ENCODE results near the gene ABCG1.

Gene ABCG1

GRCh38 chr21:42301371-42302075 lies 82.6 kb downstream of the ABCG1 start:
- no peak for FAIRE-seq
- DNase-seq (ENCODE audit: insufficient read length, low spot score), result no peak
- TF ChIP-seq POLR2A (IDR thresholded peaks at IDR 0.05; ENCODE audit: low read depth, low read length), result no peak

GRCh38 chr21:42302076-42302650 lies 83.2 kb downstream of the ABCG1 start:
- DNase-seq (ENCODE audit: insufficient read length, low spot score), result no peak
- no peak for FAIRE-seq

GRCh38 chr21:42302794-42303193 lies 83.9 kb downstream of the ABCG1 start:
- no peak for TF ChIP-seq POLR2A (IDR thresholded peaks at IDR 0.05; ENCODE audit: low read depth, low read length)
- no peak for FAIRE-seq
- no peak for DNase-seq (ENCODE audit: insufficient read length, low spot score)

More at GRCh38 chr21:42302076-42302650, 83.2 kb downstream of the ABCG1 start:
- no peak for TF ChIP-seq POLR2A (IDR thresholded peaks at IDR 0.05; ENCODE audit: low read depth, low read length)

- no peak for TF ChIP-seq POLR2A (IDR thresholded peaks at IDR 0.05; ENCODE audit: low read depth, low read length)
- DNase-seq (ENCODE audit: insufficient read length, low spot score) (no peak), FAIRE-seq (no peak)
Measured at GRCh38 chr21:42303443-42303842, 84.5 kb downstream of the ABCG1 start.

- FAIRE-seq, result no peak
- TF ChIP-seq POLR2A (IDR thresholded peaks at IDR 0.05; ENCODE audit: low read depth, low read length), result no peak
- DNase-seq (ENCODE audit: insufficient read length, low spot score), result no peak
Measured at GRCh38 chr21:42304556-42305454, 85.9 kb downstream of the ABCG1 start.

GRCh38 chr21:42305707-42306147 lies 86.8 kb downstream of the ABCG1 start:
- TF ChIP-seq POLR2A (IDR thresholded peaks at IDR 0.05; ENCODE audit: low read depth, low read length), result no peak
- no peak for DNase-seq (ENCODE audit: insufficient read length, low spot score)
- no peak for FAIRE-seq

- FAIRE-seq (no peak), DNase-seq (ENCODE audit: insufficient read length, low spot score) (no peak)
- no peak for TF ChIP-seq POLR2A (IDR thresholded peaks at IDR 0.05; ENCODE audit: low read depth, low read length)
Measured at GRCh38 chr21:42306366-42307035, 87.6 kb downstream of the ABCG1 start.

- TF ChIP-seq POLR2A (IDR thresholded peaks at IDR 0.05; ENCODE audit: low read depth, low read length), result no peak
- FAIRE-seq (no peak), DNase-seq (ENCODE audit: insufficient read length, low spot score) (no peak)
Measured at GRCh38 chr21:42307106-42307505, 88.2 kb downstream of the ABCG1 start.

GRCh38 chr21:42308161-42308913 lies 89.4 kb downstream of the ABCG1 start:
- DNase-seq (ENCODE audit: insufficient read length, low spot score), result no peak
- FAIRE-seq, result no peak
- TF ChIP-seq POLR2A (IDR thresholded peaks at IDR 0.05; ENCODE audit: low read depth, low read length), result no peak

- no peak for TF ChIP-seq POLR2A (IDR thresholded peaks at IDR 0.05; ENCODE audit: low read depth, low read length)
- DNase-seq (ENCODE audit: insufficient read length, low spot score) (no peak), FAIRE-seq (no peak)
Measured at GRCh38 chr21:42308914-42309752, 90.2 kb downstream of the ABCG1 start.

- FAIRE-seq (no peak), DNase-seq (ENCODE audit: insufficient read length, low spot score) (peak; percentile 68)
- TF ChIP-seq POLR2A (IDR thresholded peaks at IDR 0.05; ENCODE audit: low read depth, low read length), result no peak
Measured at GRCh38 chr21:42309753-42310213, 90.8 kb downstream of the ABCG1 start.

- TF ChIP-seq POLR2A (IDR thresholded peaks at IDR 0.05; ENCODE audit: low read depth, low read length), result no peak
- FAIRE-seq (no peak), DNase-seq (ENCODE audit: insufficient read length, low spot score) (no peak)
Measured at GRCh38 chr21:42310411-42311001, 91.6 kb downstream of the ABCG1 start.

All from H54 (cell line).